Endothelial cell of umbilical vein (primary cell): ENCODE data around the gene RIC8B. TPM values are rescaled to one million over a fixed set of nuclear protein-coding genes. Genes with fewer than 3 reads are reported as not detected.

ENCODE experiments used
- BruUV-seq: library from RNA; stranded (reverse); fragments of 400-500 nt; replicated peaks from 2 replicates; lab custom pipeline; 2021; lab: Mats Ljungman, UMichigan
- CTCF ChIA-PET: fragments of 300-600, 350-600 bp; sonication (Branson Sonifier 250); formaldehyde crosslinking; loops from one replicate; lab custom pipeline; 2021; ENCODE audit warnings: antibody characterized with exemption, inconsistent platforms; lab: Charles Lee
- POLR2A ChIA-PET: fragments of 300-600, 350-600 bp; sonication (Branson Sonifier 250); formaldehyde crosslinking; loops from one replicate; lab custom pipeline; 2021; ENCODE audit warnings: antibody characterized with exemption, inconsistent platforms; lab: Charles Lee
- DNase-seq: peaks from one replicate; pipeline ENCODE4 v3.0.0-alpha.2; 2011; ENCODE audit warnings: low read depth, low spot score
- FAIRE-seq: peaks from 2 replicates; lab custom pipeline; 2011; peaks lifted over from hg19 to GRCh38; lab: Jason Lieb, UNC
- H2AFZ ChIP-seq: 2 replicates; pipeline ENCODE4 v1.6.0; 2012; ENCODE audit warnings: low read depth, low read length, control low read depth, inconsistent platforms
- H3K27ac ChIP-seq: 2 replicates; pipeline ENCODE4 v1.5.1; 2011; ENCODE audit warnings: low read depth, mild to moderate bottlenecking, control low read depth, low read length, moderate library complexity; ENCODE audit not compliant: insufficient read depth
- H3K27me3 ChIP-seq, 2 experiments: 2 replicates each; pipeline versions ENCODE4 v1.6.0 to v1.6.1; 2011; ENCODE audit warnings: low read length in 2 of 2, mixed read lengths in 1 of 2; ENCODE audit not compliant: control insufficient read depth in 2 of 2, insufficient read depth in 2 of 2
- H3K36me3 ChIP-seq, 2 experiments: 2 replicates in 1 of 2; 3 replicates in 1 of 2; pipeline ENCODE4 v1.5.1; 2011; ENCODE audit warnings: low read length in 2 of 2, mild to moderate bottlenecking in 1 of 2, moderate library complexity in 1 of 2; ENCODE audit not compliant: control insufficient read depth in 2 of 2, insufficient read depth in 2 of 2; ENCODE audit errors: extremely low read depth in 1 of 2
- H3K4me1 ChIP-seq: 3 replicates; pipeline ENCODE4 v1.5.1; 2011; ENCODE audit warnings: mild to moderate bottlenecking, low read length; ENCODE audit not compliant: control insufficient read depth, insufficient read depth; ENCODE audit errors: extremely low read depth
- H3K4me2 ChIP-seq: 2 replicates; pipeline ENCODE4 v1.6.1; 2011; ENCODE audit warnings: low read length, control low read depth, mixed read lengths; ENCODE audit not compliant: insufficient read depth
- H3K4me3 ChIP-seq, 3 experiments: fragments of 200-600 bp in 1 of 3; sonication (generic), shearing (Covaris generic) in 1 of 3; replicated peaks in 1 of 3; 2 replicates each; pipeline ENCODE4 v1.5.1; 2011 to 2016; ENCODE audit warnings: control low read depth in 3 of 3, low read length in 3 of 3, mild to moderate bottlenecking in 2 of 3, inconsistent platforms in 1 of 3, low read depth in 1 of 3, moderate library complexity in 1 of 3; ENCODE audit not compliant: insufficient read depth in 1 of 3
- H3K79me2 ChIP-seq: 2 replicates; pipeline ENCODE4 v1.6.0; 2012; ENCODE audit warnings: low read length, inconsistent platforms; ENCODE audit not compliant: control insufficient read depth, insufficient read depth
- H3K9ac ChIP-seq: replicated peaks from 2 replicates; pipeline ENCODE3; 2011; ENCODE audit warnings: low read length, control low read depth; ENCODE audit not compliant: insufficient read depth; ENCODE audit errors: extremely low read depth
- H3K9me1 ChIP-seq: replicated peaks from 3 replicates; pipeline ENCODE4 v1.6.0; 2011; ENCODE audit warnings: mild to moderate bottlenecking, low read length; ENCODE audit not compliant: control insufficient read depth, insufficient read depth; ENCODE audit errors: extremely low read depth
- H3K9me3 ChIP-seq: replicated peaks from 2 replicates; pipeline ENCODE4 v1.5.1; 2012; ENCODE audit warnings: low read length, inconsistent platforms; ENCODE audit not compliant: control insufficient read depth, insufficient read depth
- H4K20me1 ChIP-seq: replicated peaks from 2 replicates; pipeline ENCODE3; 2011; ENCODE audit warnings: mild to moderate bottlenecking, low read length; ENCODE audit not compliant: control insufficient read depth, insufficient read depth; ENCODE audit errors: extremely low read depth
- EZH2 ChIP-seq: IDR thresholded peaks from 2 replicates; pipeline ENCODE4 v1.6.1; 2012; ENCODE audit warnings: borderline replicate concordance, low read depth, mild to moderate bottlenecking, moderate library complexity, low read length, inconsistent platforms; ENCODE audit not compliant: severe bottlenecking
- FOS ChIP-seq: IDR thresholded peaks from 2 replicates; pipeline ENCODE4 v1.6.1; 2011; ENCODE audit warnings: mild to moderate bottlenecking, low read length, moderate library complexity, borderline replicate concordance; ENCODE audit not compliant: insufficient read depth
- GATA2 ChIP-seq: IDR thresholded peaks from 2 replicates; pipeline ENCODE4 v1.7.0; 2011; ENCODE audit warnings: low read depth, mild to moderate bottlenecking, moderate library complexity, mixed read lengths, low read length; ENCODE audit not compliant: insufficient read length, insufficient read depth
- JUN ChIP-seq: IDR thresholded peaks from 2 replicates; pipeline ENCODE4 v1.6.1; 2011; ENCODE audit warnings: borderline replicate concordance, low read depth; ENCODE audit not compliant: insufficient read length, insufficient read depth
- MAX ChIP-seq: IDR thresholded peaks from 2 replicates; pipeline ENCODE4 v1.6.1; 2011; ENCODE audit not compliant: insufficient read depth, insufficient read length
- MYC ChIP-seq: IDR thresholded peaks from one replicate; pipeline ENCODE4 v1.6.1; 2011; ENCODE audit warnings: mild to moderate bottlenecking, low read depth, low read length
- POLR2A ChIP-seq: IDR thresholded peaks from 2 replicates; pipeline ENCODE4 v1.6.1; 2012; ENCODE audit warnings: low read depth, mild to moderate bottlenecking, control low read depth, low read length
- POLR2AphosphoS5 ChIP-seq: IDR thresholded peaks from 2 replicates; pipeline ENCODE4 v1.6.1; 2012; ENCODE audit warnings: low read depth, mild to moderate bottlenecking, control low read depth, low read length, moderate library complexity; ENCODE audit not compliant: insufficient read depth
- dilution Hi-C: fragments of 300-500 bp; cut with MboI; formaldehyde crosslinking; loops from one replicate; pipeline ENCODE4 v1.15.0; 2019; ENCODE audit warnings: low sequenced_read_pairs; ENCODE audit not compliant: extremely low pct_ligation_motif_present
- intact Hi-C: fragments of 100-400 bp; cut with micrococcal nuclease; formaldehyde crosslinking; loops from one replicate; pipeline ENCODE4 v1.10.0; 2022
- polyA plus RNA-seq, 4 experiments: library from polyadenylated mRNA; depleted of rRNA in 3 of 4; stranded (reverse) in 3 of 4; unstranded in 1 of 4; fragments of >200 nt; gene quantifications; 2 replicates each; pipeline versions ENCODE4 v1.2.1 to v1.2.3, GENCODE V29; 2011 to 2012; ENCODE audit warnings: missing spikeins in 1 of 4
- total RNA-seq: library from RNA; stranded (reverse); gene quantifications from 2 replicates; pipeline ENCODE4 v1.2.3, GENCODE V29; 2021
- TF ChIP-seq, protein P1 (sequence below), 2 donors: IDR thresholded peaks; 1 replicate in 1 of 2; 2 replicates in 1 of 2; pipeline ENCODE4 v1.5.1; 2011; ENCODE audit warnings: low read length in 2 of 2, mild to moderate bottlenecking in 2 of 2, moderate library complexity in 2 of 2, control low read depth in 1 of 2, inconsistent platforms in 1 of 2, low read depth in 1 of 2; ENCODE audit not compliant: insufficient read depth in 1 of 2; ENCODE audit errors: extremely low read depth in 1 of 2

Gene RIC8B
- total and polyA plus RNA-seq, 2 donors (not counting 3 experiments of a cell fraction or from before 2014, with no cell fraction given) = 4.1 to 13.7 TPM

DNA sequence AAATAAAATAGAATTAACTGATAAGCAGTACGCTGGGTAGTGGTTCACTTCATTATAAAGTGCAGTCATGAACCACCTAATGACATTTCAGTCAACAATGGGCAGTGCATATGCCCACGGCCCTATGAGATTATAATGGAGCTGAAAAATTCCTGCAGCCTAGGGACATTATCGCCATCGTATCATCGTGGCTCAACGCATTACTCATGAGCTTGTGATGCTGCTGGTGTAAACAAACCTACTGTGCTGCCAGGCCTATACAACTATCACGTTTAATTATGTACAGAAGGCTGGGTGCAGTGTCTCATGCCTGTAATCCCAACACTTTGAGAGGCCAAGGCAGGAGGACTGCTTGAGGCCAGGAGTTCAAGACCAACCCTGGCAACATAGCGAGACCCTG is 119.0 kb downstream of the RIC8B start:
- FAIRE-seq = no peak
- Histone ChIP-seq H3K9ac (no peak overlapping the region), H3K9me1 (no peaks in the 10 kb centered on the region), H3K27ac (no peak overlapping the region), H4K20me1 (no peaks in the 10 kb centered on the region), H3K4me2 (no peak overlapping the region), H3K79me2 (no peaks in the 10 kb centered on the region), H2AFZ (no peak overlapping the region), H3K4me1 (no peaks in the 10 kb centered on the region), H3K27me3 (peaks cover 0 to 1% of the 10 kb centered on the region in 2 experiments), H3K9me3 (no peaks in the 10 kb centered on the region), H3K4me3 (no peak overlapping the region), H3K36me3 (no peaks in the 10 kb centered on the region)
- ChIA-PET CTCF (interaction anchor here (1.2 to 1.8 kb wide), 3 partner anchors 9 to 536 kb away, joined by 3 to 6 read pairs (median 5); partner anchors contain the start of gene POLR3B), POLR2A (no interaction called here)
- intact Hi-C loops = no loop called here
- dilution Hi-C loops = no loop called here
- TF ChIP-seq JUN (no peak), POLR2A (no peak), POLR2AphosphoS5 (no peak), EZH2 (no peak), MYC (no peak), MAX (no peak), GATA2 (no peak), FOS (no peak)
- TF ChIP-seq, protein P1, sequence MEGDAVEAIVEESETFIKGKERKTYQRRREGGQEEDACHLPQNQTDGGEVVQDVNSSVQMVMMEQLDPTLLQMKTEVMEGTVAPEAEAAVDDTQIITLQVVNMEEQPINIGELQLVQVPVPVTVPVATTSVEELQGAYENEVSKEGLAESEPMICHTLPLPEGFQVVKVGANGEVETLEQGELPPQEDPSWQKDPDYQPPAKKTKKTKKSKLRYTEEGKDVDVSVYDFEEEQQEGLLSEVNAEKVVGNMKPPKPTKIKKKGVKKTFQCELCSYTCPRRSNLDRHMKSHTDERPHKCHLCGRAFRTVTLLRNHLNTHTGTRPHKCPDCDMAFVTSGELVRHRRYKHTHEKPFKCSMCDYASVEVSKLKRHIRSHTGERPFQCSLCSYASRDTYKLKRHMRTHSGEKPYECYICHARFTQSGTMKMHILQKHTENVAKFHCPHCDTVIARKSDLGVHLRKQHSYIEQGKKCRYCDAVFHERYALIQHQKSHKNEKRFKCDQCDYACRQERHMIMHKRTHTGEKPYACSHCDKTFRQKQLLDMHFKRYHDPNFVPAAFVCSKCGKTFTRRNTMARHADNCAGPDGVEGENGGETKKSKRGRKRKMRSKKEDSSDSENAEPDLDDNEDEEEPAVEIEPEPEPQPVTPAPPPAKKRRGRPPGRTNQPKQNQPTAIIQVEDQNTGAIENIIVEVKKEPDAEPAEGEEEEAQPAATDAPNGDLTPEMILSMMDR (IDR thresholded peaks at IDR 0.05; ENCODE audit: extremely low read depth in 1 of 2, insufficient read depth in 1 of 2, low read depth in 1 of 2, low read length in 2 of 2) = no peak
- DNase-seq = no peak
- no TSS peak for BruUV-seq
